OCI-LY1 (cell line): ENCODE data around the gene ITPRIPL2.

Experiments
- H2AFZ ChIP-seq: fragments of 200-600 bp; sonication (generic), shearing (Covaris generic); 2 replicates; pipeline ENCODE4 v1.6.0; 2014; ENCODE audit warnings: antibody characterized with exemption, mild to moderate bottlenecking, low read length
- H3F3A ChIP-seq: fragments of 200-600 bp; sonication (generic), shearing (Covaris generic); 2 replicates; pipeline ENCODE4 v1.6.0; 2014; ENCODE audit warnings: mild to moderate bottlenecking, antibody characterized with exemption, low read length, moderate library complexity; ENCODE audit not compliant: insufficient read depth
- H3K27ac ChIP-seq: fragments of 200-600 bp; sonication (generic); 2 replicates; pipeline ENCODE4 v1.5.1; 2014; ENCODE audit warnings: low read length, mixed run types, mild to moderate bottlenecking, low read depth; ENCODE audit not compliant: poor library complexity, severe bottlenecking
- H3K27me3 ChIP-seq: fragments of 200-600 bp; sonication (generic); 2 replicates; pipeline ENCODE4 v1.6.0; 2014; ENCODE audit warnings: antibody characterized with exemption, mild to moderate bottlenecking, low read length, moderate library complexity; ENCODE audit not compliant: insufficient read depth
- H3K36me3 ChIP-seq: fragments of 200-600 bp; sonication (generic); 2 replicates; pipeline ENCODE4 v1.6.1; 2014; ENCODE audit warnings: mild to moderate bottlenecking, antibody characterized with exemption, low read length, moderate library complexity, mixed read lengths; ENCODE audit not compliant: insufficient read depth
- H3K4me1 ChIP-seq: fragments of 200-600 bp; sonication (generic); 2 replicates; pipeline ENCODE4 v1.5.1; 2014; ENCODE audit warnings: mild to moderate bottlenecking, low read length, moderate library complexity; ENCODE audit not compliant: insufficient read depth, severe bottlenecking
- H3K4me2 ChIP-seq: fragments of 200-600 bp; sonication (generic), shearing (Covaris generic); 2 replicates; pipeline ENCODE4 v1.6.1; 2014; ENCODE audit warnings: low read length
- H3K4me3 ChIP-seq: fragments of 200-600 bp; sonication (generic); 2 replicates; pipeline ENCODE4 v1.5.1; 2014; ENCODE audit warnings: low read length, low read depth, mild to moderate bottlenecking, mixed read lengths; ENCODE audit not compliant: poor library complexity, severe bottlenecking
- H3K79me2 ChIP-seq: fragments of 200-600 bp; shearing (Covaris generic); 2 replicates; pipeline ENCODE4 v1.6.1; 2016; ENCODE audit warnings: mixed run types, low read length, mixed read lengths; ENCODE audit not compliant: insufficient read depth
- H3K9ac ChIP-seq: fragments of 200-600 bp; sonication (generic), shearing (Covaris generic); 2 replicates; pipeline ENCODE4 v1.6.1; 2014; ENCODE audit warnings: mild to moderate bottlenecking, low read length, mixed read lengths
- H3K9me2 ChIP-seq: fragments of 200-600 bp; sonication (generic), shearing (Covaris generic); 2 replicates; pipeline ENCODE4 v1.6.1; 2014; ENCODE audit warnings: low read depth, mild to moderate bottlenecking, low read length, mixed read lengths
- H3K9me3 ChIP-seq: fragments of 200-600 bp; shearing (Covaris generic); 2 replicates; pipeline ENCODE4 v1.6.1; 2014; ENCODE audit warnings: low read length, mixed read lengths
- H4K20me1 ChIP-seq: fragments of 200-600 bp; sonication (generic), shearing (Covaris generic); 2 replicates; pipeline ENCODE4 v1.6.0; 2016; ENCODE audit warnings: mild to moderate bottlenecking, low read length; ENCODE audit not compliant: insufficient read depth
- CTCF ChIP-seq: fragments of 200-600 bp; sonication (generic), shearing (Covaris generic); IDR thresholded peaks from 2 replicates; pipeline ENCODE4 v1.5.1; 2017; ENCODE audit warnings: mild to moderate bottlenecking, antibody characterized with exemption, low read length, moderate library complexity, mixed read lengths
- EZH2 ChIP-seq: fragments of 200-600 bp; sonication (generic), shearing (Covaris generic); IDR thresholded peaks from 2 replicates; pipeline ENCODE4 v1.8.0; 2017; ENCODE audit warnings: borderline replicate concordance, mixed run types, mild to moderate bottlenecking, antibody characterized with exemption, low read length, moderate library complexity, mixed read lengths

The ITPRIPL2 gene

GRCh38 chr16:19123535-19124178 is 9.9 kb downstream of the ITPRIPL2 start:
- peaks cover 4% of the 10 kb centered on the region; the same call in 1 of the 2 replicates for H3K9me3 ChIP-seq
- no peak overlapping the region for H3K27ac ChIP-seq
- H3K36me3 ChIP-seq = no peaks in the 10 kb centered on the region; the same call in 1 of the 2 replicates
- H4K20me1 ChIP-seq = no peaks in the 10 kb centered on the region
- TF ChIP-seq EZH2 = no peak
- no peak for TF ChIP-seq CTCF
- H3K4me1 ChIP-seq = peaks cover 9% of the 10 kb centered on the region
- H3K79me2 ChIP-seq = no peaks in the 10 kb centered on the region
- H3K27me3 ChIP-seq = peaks cover 4% of the 10 kb centered on the region; the same call in 1 of the 2 replicates
- H3F3A ChIP-seq = no peaks in the 10 kb centered on the region
- H2AFZ ChIP-seq = no peak overlapping the region
- no peak overlapping the region for H3K4me2 ChIP-seq
- H3K9me2 ChIP-seq = no peaks in the 10 kb centered on the region
- H3K9ac ChIP-seq = no peak overlapping the region
- H3K4me3 ChIP-seq = no peak overlapping the region

GRCh38 chr16:19126300-19126699 is 12.5 kb downstream of the ITPRIPL2 start:
- Histone ChIP-seq H3K79me2 (no peaks in the 10 kb centered on the region), H2AFZ (no peak overlapping the region), H3K9me2 (no peaks in the 10 kb centered on the region), H3K4me2 (no peak overlapping the region), H3K4me1 (no peaks in the 10 kb centered on the region), H3K9ac (no peak overlapping the region), H3K27ac (no peak overlapping the region), H3F3A (no peaks in the 10 kb centered on the region), H4K20me1 (no peaks in the 10 kb centered on the region), H3K36me3 (no peaks in the 10 kb centered on the region; the same call in 1 of the 2 replicates), H3K27me3 (peaks cover 4% of the 10 kb centered on the region; the same call in 1 of the 2 replicates), H3K4me3 (no peak overlapping the region), H3K9me3 (peaks cover 4% of the 10 kb centered on the region; the same call in 1 of the 2 replicates)
- no peak for TF ChIP-seq CTCF

GRCh38 chr16:19127205-19127604 is 13.4 kb downstream of the ITPRIPL2 start:
- H3F3A ChIP-seq = no peaks in the 10 kb centered on the region
- no peaks in the 10 kb centered on the region for H3K79me2 ChIP-seq
- no peak overlapping the region for H3K27ac ChIP-seq
- no peaks in the 10 kb centered on the region for H3K9me2 ChIP-seq
- no peak overlapping the region for H2AFZ ChIP-seq
- peaks cover 4% of the 10 kb centered on the region; the same call in 1 of the 2 replicates for H3K9me3 ChIP-seq
- no peaks in the 10 kb centered on the region for H3K4me1 ChIP-seq
- H4K20me1 ChIP-seq = no peaks in the 10 kb centered on the region
- no peak overlapping the region for H3K4me2 ChIP-seq
- no peaks in the 10 kb centered on the region; the same call in 1 of the 2 replicates for H3K36me3 ChIP-seq
- no peak for TF ChIP-seq EZH2
- TF ChIP-seq CTCF = no peak
- H3K27me3 ChIP-seq = peaks cover 4% of the 10 kb centered on the region; the same call in 1 of the 2 replicates
- H3K9ac ChIP-seq = no peak overlapping the region
- H3K4me3 ChIP-seq = no peak overlapping the region
